Measurements from ENCODE around the gene EIF4E2.
"Not testable (repeated sequence)": the region's sequence is repeated elsewhere in the genome, so short reads cannot be mapped to it uniquely, and the experiment has no call there.

The EIF4E2 gene

DNA sequence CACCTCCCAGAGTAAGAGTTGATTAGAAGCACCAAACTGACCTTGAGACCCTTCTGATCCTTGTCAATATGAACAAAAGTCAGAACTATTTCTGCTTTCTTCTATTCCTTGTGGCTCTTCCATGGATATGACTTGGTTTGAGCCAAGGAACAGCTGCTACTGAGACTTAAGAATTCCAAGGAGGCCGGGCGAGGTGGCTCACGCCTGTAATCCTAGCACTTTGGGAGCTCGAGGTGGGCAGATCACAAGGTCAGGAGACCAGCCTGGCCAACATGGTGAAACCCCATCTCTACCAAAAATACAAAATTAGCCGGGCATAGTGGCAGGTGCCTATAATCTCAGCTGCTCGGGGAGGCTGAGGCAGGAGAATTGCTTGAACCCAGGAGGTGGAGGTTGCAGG is 20.0 kb downstream of the EIF4E2 start:
- DNase-seq: not testable (repeated sequence)

DNA sequence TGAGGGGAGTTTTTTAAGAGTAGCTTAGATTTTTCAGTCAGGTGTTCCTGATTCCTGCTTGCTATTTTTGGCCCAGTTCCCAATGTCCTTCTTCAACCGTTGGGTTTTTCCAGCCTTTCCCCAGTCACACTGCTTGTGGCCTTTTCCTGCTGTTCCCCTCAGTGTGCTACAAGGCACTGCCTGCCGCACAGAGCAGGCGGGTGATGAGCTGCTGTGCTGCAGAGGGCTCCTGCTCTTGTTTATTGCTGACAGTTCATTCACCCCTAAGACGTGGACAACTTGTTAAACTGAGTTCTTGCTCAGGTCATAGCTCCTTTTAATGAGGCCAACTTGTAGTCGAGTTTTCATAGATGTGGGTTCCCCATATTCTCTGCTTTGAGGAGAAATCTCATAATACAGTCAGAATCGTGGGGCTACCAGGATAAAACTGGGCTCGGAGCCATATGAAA is 20.6 kb downstream of the EIF4E2 start:
- no peak for DNase-seq

DNA sequence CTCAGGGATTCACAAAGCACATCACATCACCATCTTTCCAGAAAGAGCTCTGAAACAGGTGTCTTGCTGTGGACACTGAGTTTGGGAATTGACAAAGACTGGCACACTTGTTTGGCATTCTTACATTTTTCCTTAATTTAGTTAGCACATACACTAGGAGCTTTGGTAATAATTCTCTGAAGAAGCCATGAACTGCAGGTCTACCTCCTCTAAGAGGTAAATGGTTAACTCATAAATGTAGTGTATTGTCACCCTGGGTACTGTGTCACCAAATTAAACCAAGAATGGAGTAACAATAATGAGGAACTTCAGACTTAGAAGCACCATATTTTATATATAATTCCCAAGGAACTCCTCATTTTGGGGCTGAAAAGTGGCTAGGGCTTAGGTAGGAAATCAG is 22.6 kb downstream of the EIF4E2 start:
- DNase-seq: no peak

DNA sequence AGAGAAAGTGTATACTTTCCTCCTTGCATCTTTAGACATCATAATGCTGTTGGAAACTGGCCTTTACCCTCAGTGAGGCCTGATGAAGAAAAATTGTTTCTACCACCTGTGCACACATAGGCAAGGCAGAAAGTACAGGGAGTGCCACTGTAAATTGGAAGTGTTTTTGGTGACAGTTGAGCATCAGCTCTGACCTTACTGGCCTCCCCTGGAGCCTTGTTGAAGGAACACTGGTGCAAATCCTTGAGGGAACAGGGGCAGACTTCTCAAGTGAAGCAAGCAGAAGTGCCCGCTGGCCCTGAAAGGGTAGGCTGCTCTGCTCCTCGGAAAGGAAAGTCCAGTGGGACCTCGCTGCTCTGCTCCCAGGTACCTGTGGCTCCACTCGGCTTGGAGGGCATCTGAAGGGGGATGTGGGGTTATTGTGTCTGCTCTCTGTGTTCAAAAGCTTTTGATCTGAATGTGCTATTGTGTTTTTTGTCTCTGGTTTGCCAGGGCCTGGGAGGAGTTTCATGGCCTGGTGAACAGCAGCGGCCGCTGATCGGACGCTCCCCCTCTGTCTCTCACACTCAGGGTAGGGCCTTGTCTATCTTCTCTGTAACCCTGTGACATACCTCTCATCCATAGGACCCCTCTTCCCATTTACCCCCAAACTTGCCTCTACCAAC is 23.4 kb downstream of the EIF4E2 start:
- no peak for DNase-seq

DNA sequence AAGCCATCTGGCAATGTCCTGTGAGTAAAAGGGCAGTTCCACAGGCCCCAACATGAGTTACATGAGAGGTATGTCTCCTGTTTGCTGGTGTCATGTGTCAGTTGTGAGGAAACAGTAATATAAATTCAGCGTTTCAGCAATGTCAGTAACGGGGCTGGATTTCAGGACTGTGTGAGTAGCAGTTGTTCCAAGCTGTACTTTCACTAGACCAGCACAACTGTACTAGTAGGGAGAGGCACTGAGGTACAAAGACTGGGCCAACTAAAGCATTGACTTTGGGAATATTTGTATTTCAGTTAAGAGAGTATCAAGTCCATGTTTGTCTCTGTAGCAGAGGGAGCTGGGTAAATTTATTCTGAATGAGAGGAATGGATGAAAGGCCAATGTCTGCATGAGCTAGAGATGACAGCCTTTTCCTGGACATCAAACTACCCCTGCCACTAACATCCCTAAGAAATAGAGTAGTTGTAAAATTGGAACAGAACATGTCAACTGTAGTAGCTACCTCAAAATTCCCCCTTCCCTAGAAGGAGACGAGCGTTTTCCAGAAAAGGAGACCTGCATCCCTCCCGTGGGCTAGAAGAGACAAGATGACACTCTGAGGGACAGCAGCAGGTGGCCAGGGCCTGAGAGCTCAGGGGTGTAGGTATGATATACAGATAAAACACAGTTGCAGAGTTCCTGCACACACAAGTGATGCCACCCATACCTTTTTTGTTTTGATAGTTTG is 24.4 kb downstream of the EIF4E2 start:
- no peak for DNase-seq

DNA sequence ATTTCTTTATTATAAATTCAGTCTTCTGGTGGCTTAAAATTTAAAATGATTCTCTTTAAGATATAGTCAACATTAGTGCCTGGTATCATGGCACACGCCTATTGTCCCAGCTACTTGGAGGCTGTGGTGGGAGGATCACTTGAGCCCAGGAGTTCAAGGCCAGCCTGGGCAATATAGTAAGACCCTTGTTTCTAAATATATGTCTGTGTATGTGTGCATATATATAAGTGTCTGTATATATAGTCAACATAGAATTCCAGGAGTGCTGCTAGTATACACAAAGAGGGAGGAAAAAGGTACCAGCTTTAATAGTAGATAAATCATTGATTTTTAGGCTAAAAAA is 24.9 kb downstream of the EIF4E2 start:
- DNase-seq: no peak

DNA sequence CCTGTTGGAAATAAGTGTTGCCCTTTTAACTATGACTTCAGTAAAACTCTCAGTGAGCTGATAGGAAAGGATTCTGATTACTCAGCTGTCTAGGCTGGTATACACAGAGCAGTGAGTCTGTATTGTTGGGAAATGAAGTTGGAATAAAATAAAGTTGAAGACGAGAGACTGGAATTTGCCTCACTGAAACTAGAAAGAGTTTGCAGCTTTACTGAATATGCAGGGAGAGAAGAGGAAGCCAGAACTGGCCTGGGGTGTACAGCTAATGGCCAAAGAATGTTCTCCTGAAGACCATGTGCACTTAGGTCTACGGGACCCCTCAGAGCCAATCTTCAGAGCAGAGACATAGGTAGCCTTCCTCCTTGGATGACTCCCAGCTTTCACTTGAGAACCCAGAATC is 26.5 kb downstream of the EIF4E2 start:
- no peak for DNase-seq

DNA sequence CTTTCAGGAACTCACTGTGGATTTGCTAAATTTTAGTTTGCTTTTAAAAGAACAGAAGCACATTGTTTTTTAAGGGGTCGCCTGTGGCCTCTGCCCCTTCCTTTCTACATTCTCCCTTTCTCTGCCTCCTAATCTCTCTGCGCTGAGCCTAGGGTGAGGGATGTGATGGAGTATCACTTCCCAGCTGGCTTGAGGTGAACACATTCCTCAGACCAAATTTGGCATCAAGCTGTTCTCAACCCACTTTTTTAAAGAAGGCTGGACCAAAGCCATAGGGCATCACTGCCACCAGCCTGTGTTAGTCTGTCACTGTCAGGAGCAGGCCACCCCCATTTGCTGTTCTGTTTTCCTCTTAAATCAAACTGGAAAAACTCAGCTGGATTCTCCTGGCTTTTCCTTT is 27.4 kb downstream of the EIF4E2 start:
- DNase-seq: no peak

DNA sequence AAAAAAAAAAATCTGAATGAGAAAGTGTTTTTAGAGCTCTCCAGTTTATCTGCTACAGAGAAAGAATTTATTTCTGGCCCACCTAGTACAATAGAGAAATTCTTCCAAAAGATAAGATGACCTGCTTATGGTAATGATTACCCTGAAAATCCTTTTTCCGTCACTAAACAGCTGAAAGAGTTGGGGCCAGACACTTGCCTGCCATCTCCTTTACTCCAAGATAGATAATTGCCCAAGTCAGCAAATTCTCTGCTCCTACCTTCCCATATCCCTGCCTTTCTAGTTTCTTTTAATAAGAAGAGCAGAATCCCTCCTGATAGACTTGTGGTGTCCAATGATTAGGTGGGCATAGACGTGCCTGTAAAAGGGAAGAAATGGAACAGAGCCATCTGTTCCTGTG is 28.1 kb downstream of the EIF4E2 start:
- DNase-seq: no peak

DNA sequence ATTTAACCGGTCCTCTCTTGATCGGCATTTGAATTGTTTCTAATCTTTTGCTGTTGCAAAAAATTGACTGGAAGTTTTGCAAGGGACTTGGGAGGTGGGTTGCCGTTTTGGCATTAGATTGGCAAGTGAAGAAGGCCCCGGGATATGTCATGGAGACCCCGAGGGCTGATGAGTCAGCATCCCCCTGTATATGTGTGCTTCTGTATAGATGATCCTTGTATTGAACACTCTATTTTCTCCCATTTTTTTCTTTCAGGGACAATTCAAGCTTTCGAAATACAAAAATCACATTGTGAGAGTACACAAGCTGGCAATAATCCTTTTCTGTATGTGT is 30.1 kb downstream of the EIF4E2 start:
- DNase-seq: no peak

DNA sequence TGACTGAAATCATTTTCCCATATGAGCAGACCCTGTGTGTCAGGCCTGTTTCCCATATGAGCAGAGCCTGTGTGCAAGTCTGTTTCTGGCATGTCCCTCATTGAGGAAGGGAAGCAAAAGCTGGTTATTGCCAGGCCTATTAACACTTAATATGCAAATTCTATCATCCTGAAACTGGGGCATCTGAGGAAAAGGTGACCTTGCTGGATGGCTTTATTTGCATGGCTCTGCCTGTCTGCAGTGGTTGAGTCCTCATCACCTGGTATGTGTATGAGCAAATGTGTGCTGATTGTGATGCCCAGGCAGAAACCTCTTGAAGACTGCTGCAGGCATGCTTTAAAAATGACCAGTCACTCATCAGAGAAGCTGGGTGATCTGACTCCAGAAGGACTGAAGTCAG is 31.2 kb downstream of the EIF4E2 start:
- no peak for DNase-seq

DNA sequence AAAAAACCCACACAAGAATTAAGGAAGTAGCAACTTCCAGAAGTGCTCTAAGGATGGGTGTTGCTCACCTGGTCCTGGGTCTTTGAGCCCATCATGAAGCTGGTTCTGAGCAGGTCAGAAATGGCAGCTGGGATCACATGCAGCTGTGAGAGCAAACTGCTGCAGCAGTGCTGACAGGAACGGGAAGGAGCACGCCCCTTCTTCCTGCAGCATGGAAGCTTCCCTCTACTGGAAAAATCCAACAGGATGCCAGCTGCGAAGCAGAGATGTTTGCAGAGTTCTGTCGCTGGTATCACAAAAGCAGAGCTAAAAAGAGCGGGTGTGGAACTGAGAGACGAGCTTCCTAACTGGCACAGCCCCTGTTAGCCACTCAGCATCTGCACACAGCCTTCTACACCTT is 33.7 kb downstream of the EIF4E2 start:
- DNase-seq: no peak

DNA sequence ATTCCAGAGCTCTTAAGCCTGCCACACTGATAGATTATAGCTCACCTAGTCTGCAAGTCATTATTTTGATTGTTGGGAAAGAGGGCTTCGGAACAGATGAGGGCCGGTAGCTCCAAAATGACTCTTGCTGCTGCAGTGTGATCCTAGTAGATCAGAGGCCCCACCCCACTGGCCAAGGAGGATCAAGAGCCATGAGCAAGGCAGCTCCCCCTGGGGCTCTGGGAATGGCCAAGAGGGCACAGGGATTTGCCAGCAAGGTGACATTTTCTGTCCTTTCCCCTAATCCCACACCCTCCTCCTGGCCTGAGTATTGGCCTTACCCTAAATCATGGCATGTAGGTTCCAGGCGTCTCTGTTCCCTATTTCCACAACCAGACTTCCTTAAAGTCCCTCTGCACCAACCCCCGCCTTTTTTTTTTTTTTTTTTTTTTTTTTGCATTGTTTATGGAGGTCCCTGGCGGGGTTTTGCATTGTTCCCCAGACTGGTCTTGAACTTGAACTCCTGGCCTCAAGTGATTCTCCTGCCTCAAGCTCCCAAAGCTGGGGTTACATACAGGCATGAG is 36.5 kb downstream of the EIF4E2 start:
- DNase-seq: no peak

DNA sequence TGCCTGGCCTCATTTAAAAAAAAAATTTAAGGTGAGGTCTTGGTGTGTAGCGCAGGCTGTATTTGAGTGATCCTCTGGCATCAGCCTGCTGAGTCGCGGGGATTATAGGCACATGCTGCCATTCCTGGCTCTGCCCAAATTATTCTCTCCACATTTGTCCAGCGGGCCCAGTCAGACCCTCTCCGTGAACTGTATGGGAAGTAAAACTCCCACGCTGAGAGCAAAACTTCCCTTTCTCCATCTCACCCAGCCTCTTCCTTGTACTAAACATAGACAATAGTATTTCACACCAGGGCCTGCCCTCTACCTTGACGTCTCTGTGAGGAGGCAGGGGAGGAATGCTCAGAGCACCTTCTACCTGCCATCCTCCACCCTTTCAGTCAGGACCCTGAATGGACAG is 37.0 kb downstream of the EIF4E2 start:
- no peak for DNase-seq

DNA sequence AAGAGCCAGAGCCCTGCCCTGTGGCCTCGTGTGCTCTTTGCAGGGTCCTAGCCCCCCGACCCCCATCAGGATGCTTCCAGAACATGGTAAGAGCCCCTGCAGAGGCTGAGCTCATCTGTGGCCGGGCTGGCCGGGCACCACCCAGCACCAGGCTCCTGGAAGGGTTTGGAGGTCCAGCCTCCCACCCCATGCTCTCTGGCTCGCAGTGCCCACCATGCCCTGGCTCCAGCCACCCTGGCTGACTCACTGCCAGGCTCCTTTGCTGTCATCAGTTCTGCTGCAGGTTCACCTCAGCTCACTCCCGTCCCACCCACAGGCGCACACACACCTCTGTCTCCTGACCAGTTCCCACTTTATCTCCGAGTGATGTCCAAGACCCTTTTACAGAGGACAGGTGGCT is 37.5 kb downstream of the EIF4E2 start:
- no peak for DNase-seq

DNA sequence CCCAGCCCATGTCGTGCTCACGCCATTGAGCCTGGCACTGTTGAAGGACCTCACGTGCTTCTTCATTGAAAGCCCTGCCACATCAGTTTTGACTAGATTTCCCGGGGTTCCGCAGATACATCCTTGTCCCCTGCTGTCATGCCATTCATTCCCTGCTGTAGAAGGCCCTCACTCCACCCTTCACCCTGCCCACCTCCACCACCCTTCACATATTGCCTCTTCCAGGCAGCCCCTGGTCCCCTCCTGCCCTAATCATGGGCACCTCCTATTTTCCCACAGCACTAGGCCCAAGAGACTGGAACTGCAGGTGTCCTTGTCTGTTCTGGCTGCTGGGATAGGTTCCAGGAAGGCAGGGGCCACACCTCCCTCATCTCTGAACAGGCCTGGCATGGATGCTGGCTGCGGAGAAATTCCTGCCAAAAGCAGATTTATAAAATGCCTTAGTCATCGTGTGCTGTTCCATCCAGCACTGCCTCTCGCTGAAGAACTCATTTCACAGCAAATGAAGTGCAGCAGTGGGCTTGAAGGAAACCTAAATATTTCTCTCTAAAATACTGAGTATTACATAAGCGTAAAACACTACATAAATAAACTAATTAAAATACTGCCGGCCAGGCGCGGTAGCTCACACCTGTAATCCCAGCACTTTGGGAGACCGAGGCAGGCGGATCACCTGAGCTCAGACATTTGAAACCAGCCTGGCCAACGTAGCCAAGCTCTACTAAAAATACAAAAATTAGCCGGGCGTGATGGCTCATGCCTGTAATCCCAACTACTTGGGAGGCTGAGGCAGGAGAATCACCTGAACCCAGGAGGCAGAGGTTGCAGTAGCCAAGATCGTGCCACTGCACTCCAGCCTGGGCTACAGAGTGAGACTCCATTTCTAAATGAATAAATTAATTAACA is 38.4 kb downstream of the EIF4E2 start:
- DNase-seq: no peak

DNA sequence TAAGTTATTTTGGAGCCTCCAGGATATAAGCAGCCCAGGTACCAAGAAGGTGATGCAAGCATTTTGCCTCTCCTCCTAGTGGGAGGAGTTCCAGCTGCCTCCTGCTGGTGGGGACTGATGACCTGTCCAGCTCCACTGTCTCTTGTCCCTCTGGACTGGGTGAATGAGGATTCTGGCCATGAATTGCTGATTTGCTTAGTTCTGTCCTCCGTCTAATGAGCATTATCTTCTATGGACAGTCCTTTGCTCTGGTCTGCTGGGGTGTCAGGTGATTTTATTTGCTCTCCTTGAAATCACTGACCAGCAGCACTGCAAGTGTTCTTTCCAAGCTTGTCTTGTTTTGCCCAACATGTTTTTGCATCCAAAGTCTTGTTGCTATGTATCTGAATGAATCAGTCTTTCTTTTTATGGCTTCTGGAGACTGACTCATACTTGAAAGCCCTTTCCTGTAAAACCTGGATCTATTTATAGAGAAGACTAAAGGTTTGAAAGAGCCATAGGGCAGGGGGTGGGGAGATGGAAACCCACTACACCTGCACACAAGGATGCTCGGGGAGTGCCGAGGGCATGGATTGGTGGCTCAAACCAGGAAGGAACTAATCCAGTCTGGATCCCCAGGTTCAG is 42.4 kb downstream of the EIF4E2 start:
- DNase-seq: no peak

DNA sequence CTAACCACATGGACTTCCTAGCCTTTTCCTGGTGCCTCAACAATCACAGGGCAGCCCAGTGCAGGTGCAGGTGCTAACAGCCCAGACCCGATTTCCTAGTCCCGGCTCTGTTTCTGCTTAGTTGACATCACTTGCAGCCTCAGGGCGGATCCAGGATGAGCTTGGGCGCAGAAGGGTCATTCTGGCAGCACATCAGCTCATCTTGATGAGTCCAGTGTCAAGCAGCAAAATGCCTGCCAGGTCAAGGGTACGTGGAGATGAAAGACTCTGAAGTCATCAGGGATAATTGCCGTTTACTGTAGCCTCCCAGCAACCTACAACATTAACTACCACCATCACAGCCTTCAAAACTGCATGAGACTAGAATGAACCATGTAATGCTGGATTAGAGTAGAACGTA is 43.5 kb downstream of the EIF4E2 start:
- DNase-seq: no peak

DNA sequence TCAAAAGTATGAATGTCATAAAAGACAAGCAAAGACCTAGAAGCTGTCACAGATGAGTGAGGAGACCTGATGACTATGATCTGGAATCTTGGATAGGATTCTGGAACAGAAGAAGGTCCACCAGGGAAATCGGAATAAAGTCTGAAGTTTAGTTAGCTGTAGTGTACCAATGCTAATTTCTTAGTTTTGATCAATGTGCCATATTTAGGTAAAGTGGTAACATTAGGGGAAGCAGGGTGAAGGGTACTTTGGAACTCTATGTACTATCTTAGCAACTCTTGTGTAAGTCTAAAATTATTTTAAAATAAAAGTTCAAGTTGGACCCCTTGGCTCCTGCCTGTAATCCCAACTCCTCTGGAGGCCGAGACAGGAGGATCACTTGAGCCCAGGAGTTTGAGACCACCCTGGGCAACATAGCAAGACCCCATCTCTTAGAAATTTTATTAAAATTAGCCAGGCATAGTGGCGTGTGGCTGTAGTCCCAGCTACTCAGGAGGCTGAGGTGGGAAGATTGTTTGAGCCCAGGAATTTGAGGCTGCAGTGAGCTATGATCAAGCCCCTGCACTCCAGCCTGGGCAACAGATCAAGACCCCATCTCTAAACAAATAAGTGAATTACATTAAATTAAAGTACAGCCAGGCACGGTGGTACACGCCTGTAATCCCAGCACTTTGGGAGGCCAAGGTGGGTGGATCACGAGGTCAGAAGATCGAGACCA is 47.0 kb downstream of the EIF4E2 start:
- DNase-seq: no peak

DNA sequence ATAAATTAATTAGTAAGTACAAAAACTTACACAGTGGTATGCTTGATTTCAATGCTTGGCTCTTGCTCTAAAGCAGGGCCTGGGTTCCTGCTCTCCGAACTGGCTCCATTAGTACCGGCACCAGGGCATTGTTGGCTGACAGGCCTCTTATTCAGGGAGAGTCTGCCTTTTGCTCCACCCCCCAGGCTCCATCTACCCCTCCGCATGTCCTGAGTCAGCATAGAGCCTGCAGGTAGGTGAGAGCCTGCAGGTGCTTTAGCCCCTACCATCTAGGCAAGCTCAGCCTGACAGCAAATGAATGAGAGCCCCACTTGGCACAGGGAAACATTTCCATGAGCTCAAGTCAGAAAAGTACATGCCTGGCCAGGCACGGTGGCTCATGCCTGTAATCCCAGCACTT is 47.8 kb downstream of the EIF4E2 start:
- DNase-seq: no peak

DNA sequence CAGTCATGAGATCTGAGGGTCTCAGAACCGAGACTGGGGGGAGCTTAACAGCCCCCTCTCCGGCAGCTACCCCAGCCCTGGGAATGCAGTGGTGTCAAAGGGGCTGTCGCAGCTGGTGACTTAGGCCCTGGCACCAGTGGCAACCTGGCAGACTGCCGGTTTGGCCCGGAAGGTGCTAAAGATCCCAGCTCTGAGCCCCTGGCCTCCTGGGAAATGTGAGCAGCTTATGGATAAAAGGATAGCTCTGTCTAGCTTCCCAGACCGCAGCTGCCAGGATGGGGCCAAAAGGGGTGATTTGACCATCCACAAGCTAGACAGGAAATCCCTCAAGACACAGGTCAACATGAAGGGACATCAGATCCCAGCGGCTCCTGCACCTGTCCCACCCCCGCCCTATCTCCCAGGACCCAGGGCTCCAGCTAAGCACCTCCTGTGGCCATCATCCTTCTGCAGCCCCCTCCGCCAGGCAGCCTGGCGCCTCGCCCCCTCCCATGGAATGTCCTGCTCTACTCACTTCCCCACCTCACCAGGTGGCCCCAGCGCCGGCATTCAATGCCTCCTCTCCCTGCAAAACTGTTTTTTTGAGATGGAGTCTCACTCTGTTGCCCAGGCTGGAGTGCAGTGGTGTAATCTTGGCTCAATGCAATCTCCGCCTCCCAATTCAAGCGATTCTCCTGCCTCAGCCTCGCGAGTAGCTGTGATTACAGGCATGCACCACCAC is 49.7 kb downstream of the EIF4E2 start:
- no peak for DNase-seq

DNA sequence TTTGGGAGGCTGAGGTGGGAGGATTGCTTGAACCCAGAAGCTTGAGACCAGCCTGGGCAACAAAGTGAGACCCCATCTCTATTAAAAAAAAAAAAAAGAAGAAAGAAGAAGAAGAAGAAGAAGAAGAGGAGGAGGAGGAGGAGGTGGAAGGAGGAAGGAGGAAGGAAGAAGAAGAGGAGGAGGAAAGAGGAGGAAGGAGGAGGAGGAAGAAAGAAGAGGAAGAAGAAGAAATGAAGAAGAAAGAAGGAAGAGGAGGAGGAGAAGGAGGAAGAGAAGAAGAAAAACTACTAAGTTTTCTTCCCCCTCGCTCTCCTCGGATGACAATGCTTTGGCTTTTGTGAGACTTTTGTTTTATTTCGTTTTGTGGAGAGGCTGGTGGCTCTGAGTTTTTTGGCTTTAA is 52.8 kb downstream of the EIF4E2 start:
- DNase-seq: no peak

Data from central memory CD4-positive, alpha-beta T cell (primary cell).